A549 (cell line): Measurements from ENCODE around the gene CSNK1D. TPM values are rescaled to one million over a fixed set of nuclear protein-coding genes. Genes with fewer than 3 reads are reported as not detected.

Experiments used
- BCL3 ChIP-seq: fragments of >200 bp; sonication (Bioruptor Twin); formaldehyde crosslinking; IDR thresholded peaks from 3 replicates; pipeline ENCODE4 v1.6.1; 2016
- CBX8 ChIP-seq: fragments of 200-600 bp; sonication (generic); IDR thresholded peaks from 2 replicates; pipeline ENCODE4 v1.6.1; 2016
- CHD2 ChIP-seq: fragments of 150-350 bp; IDR thresholded peaks from 2 replicates; pipeline ENCODE4 v1.6.1; 2014; ENCODE audit warnings: low read length; ENCODE audit not compliant: partially characterized antibody
- CHD4 ChIP-seq: fragments of 200-600 bp; sonication (generic); IDR thresholded peaks from 2 replicates; pipeline ENCODE4 v1.6.1; 2016; ENCODE audit warnings: antibody characterized with exemption, mild to moderate bottlenecking, borderline replicate concordance
- EHMT2 ChIP-seq: fragments of 200-600 bp; sonication (generic); IDR thresholded peaks from 2 replicates; pipeline ENCODE4 v1.6.1; 2016; ENCODE audit warnings: antibody characterized with exemption, low read depth, mild to moderate bottlenecking, moderate library complexity
- EP300 ChIP-seq, 2 experiments: fragments of >200 bp; sonication (Bioruptor Twin); formaldehyde crosslinking; IDR thresholded peaks; 2 replicates in 1 of 2; 3 replicates in 1 of 2; pipeline ENCODE4 v1.6.1; 2016 to 2017
- ESRRA ChIP-seq: fragments of 150-350 bp; IDR thresholded peaks from 2 replicates; pipeline ENCODE4 v1.6.1; 2014; ENCODE audit warnings: mild to moderate bottlenecking, low read length, borderline replicate concordance
- FOSB ChIP-seq: fragments of 250-450 bp; sonication (Bioruptor Pico); IDR thresholded peaks from 2 replicates; pipeline ENCODE4 v1.5.0; 2020; ENCODE audit warnings: mild to moderate bottlenecking, moderate library complexity
- FOSL2 ChIP-seq, 2 experiments: fragments of 450-650 bp in 1 of 2; fragments of >200 bp in 1 of 2; sonication (Bioruptor Twin) in 1 of 2; formaldehyde crosslinking; IDR thresholded peaks; 2 replicates each; pipeline versions ENCODE4 v1.5.0 to v1.6.1; 2016 to 2020; ENCODE audit warnings: mild to moderate bottlenecking in 1 of 2, moderate library complexity in 1 of 2
- FOXS1 ChIP-seq: fragments of 250-450 bp; sonication (Bioruptor Pico); IDR thresholded peaks from 2 replicates; pipeline ENCODE4 v1.5.0; 2020; ENCODE audit warnings: mild to moderate bottlenecking, moderate library complexity
- GATA3 ChIP-seq: IDR thresholded peaks from 2 replicates; pipeline ENCODE4 v1.6.1; 2012; ENCODE audit warnings: borderline replicate concordance
- HDAC2 ChIP-seq: fragments of 200-600 bp; sonication (generic); IDR thresholded peaks from 2 replicates; pipeline ENCODE4 v1.6.1; 2016
- HOXA7 ChIP-seq: fragments of 250-450 bp; sonication (Bioruptor Pico); IDR thresholded peaks from 2 replicates; pipeline ENCODE4 v1.5.0; 2020; ENCODE audit warnings: mild to moderate bottlenecking, moderate library complexity
- KDM1A ChIP-seq: fragments of 200-600 bp; sonication (generic); IDR thresholded peaks from 2 replicates; pipeline ENCODE4 v1.6.1; 2016; ENCODE audit warnings: low read depth, mild to moderate bottlenecking
- KDM5A ChIP-seq: fragments of 200-600 bp; sonication (generic); IDR thresholded peaks from 2 replicates; pipeline ENCODE4 v1.6.1; 2016; ENCODE audit warnings: antibody characterized with exemption, mild to moderate bottlenecking
- MAFK ChIP-seq: fragments of 450-650 bp; IDR thresholded peaks from 2 replicates; pipeline ENCODE4 v1.6.1; 2014; ENCODE audit not compliant: partially characterized antibody
- MAX ChIP-seq: IDR thresholded peaks from 2 replicates; pipeline ENCODE4 v1.6.1; 2012
- MYC ChIP-seq: IDR thresholded peaks from 2 replicates; pipeline ENCODE4 v1.6.1; 2012; ENCODE audit warnings: mild to moderate bottlenecking, inconsistent platforms, low read length, improper control_type of control experiment, borderline replicate concordance
- NFE2L2 ChIP-seq: fragments of 150-350 bp; conservative IDR thresholded peaks from 2 replicates; pipeline ENCODE4 v1.6.1; 2014; ENCODE audit warnings: low read length
- NPAS2 ChIP-seq: fragments of 250-450 bp; sonication (Bioruptor Pico); IDR thresholded peaks from 2 replicates; pipeline ENCODE4 v1.8.0; 2022; ENCODE audit warnings: mild to moderate bottlenecking, moderate library complexity, borderline replicate concordance
- NR3C1 ChIP-seq: fragments of >200 bp; sonication (Bioruptor Twin); formaldehyde crosslinking; IDR thresholded peaks from 3 replicates; pipeline ENCODE4 v1.6.1; 2017
- PBX3 ChIP-seq: IDR thresholded peaks from 2 replicates; pipeline ENCODE4 v1.6.1; 2012
- PHF8 ChIP-seq: fragments of 200-600 bp; sonication (generic); IDR thresholded peaks from 2 replicates; pipeline ENCODE4 v1.6.1; 2016; ENCODE audit warnings: low read depth, mild to moderate bottlenecking, antibody characterized with exemption, moderate library complexity, borderline replicate concordance
- POLR2A ChIP-seq: IDR thresholded peaks from 2 replicates; pipeline ENCODE4 v1.6.1; 2012; ENCODE audit warnings: mild to moderate bottlenecking, low read length
- POLR2AphosphoS2 ChIP-seq: conservative IDR thresholded peaks from 2 replicates; pipeline ENCODE4 v1.6.1; 2012; ENCODE audit warnings: low read length, improper control_type of control experiment, inconsistent platforms
- RCOR1 ChIP-seq: fragments of 150-350 bp; IDR thresholded peaks from 2 replicates; pipeline ENCODE4 v1.6.1; 2014; ENCODE audit warnings: antibody characterized with exemption, low read length, low read depth
- RFX5 ChIP-seq: fragments of 450-650 bp; IDR thresholded peaks from 2 replicates; pipeline ENCODE4 v1.7.1; 2014; ENCODE audit warnings: antibody characterized with exemption, mild to moderate bottlenecking, moderate library complexity
- RNF2 ChIP-seq: fragments of 200-600 bp; sonication (generic); IDR thresholded peaks from 2 replicates; pipeline ENCODE4 v1.6.1; 2016; ENCODE audit warnings: low read depth, mild to moderate bottlenecking, antibody characterized with exemption, moderate library complexity, borderline replicate concordance
- SMC3 ChIP-seq: fragments of >200 bp; sonication (Bioruptor Twin); formaldehyde crosslinking; IDR thresholded peaks from 3 replicates; pipeline ENCODE4 v1.6.1; 2018; ENCODE audit warnings: inconsistent platforms
- TFCP2L1 ChIP-seq: fragments of 250-450 bp; sonication (Bioruptor Pico); IDR thresholded peaks from 2 replicates; pipeline ENCODE4 v1.5.0; 2021; ENCODE audit warnings: mild to moderate bottlenecking
- TP53 ChIP-seq: fragments of 250-450 bp; sonication (Bioruptor Pico); IDR thresholded peaks from 2 replicates; pipeline ENCODE4 v1.5.0; 2021; ENCODE audit warnings: mild to moderate bottlenecking, moderate library complexity
- USF2 ChIP-seq: fragments of 450-650 bp; IDR thresholded peaks from 2 replicates; pipeline ENCODE4 v1.6.1; 2014; ENCODE audit warnings: antibody characterized with exemption
- ZC3H11A ChIP-seq: fragments of 450-650 bp; IDR thresholded peaks from 2 replicates; pipeline ENCODE4 v1.6.1; 2014; ENCODE audit warnings: antibody characterized with exemption, mild to moderate bottlenecking
- polyA plus RNA-seq, 4 experiments: library from polyadenylated mRNA; depleted of rRNA in 3 of 4; stranded (reverse); fragments of >200 nt; fragmentation: RNase III in 1 of 4; extraction: RNeasy Plus Mini Kit Qiagen cat#74134 plus additional on column Dnase treatment in 1 of 4; gene quantifications; 2 replicates in 3 of 4; 3 replicates in 1 of 4; pipeline ENCODE4 v1.2.3, GENCODE V29; 2011 to 2017
- TF ChIP-seq, protein P1 (sequence below): fragments of 200-600 bp; sonication (generic); IDR thresholded peaks from 2 replicates; pipeline ENCODE4 v1.6.1; 2016; ENCODE audit warnings: antibody characterized with exemption, mild to moderate bottlenecking, moderate library complexity
- TF ChIP-seq, protein P2 (sequence below): fragments of 250-450 bp; sonication (Bioruptor Pico); IDR thresholded peaks from 2 replicates; pipeline ENCODE4 v1.5.0; 2020; ENCODE audit warnings: low read depth, mild to moderate bottlenecking, moderate library complexity
- TF ChIP-seq, protein P3 (sequence below): fragments of 150-350 bp; IDR thresholded peaks from 2 replicates; pipeline ENCODE4 v1.6.1; 2014; ENCODE audit warnings: low read depth, mild to moderate bottlenecking, low read length

CSNK1D gene
- polyA plus RNA-seq, 2 of the 4 experiments (the other 2 are of a cell fraction): 130 to 163 TPM

- TF ChIP-seq PBX3: no peak
- TF ChIP-seq TP53 (CRISPR knock-in tag): no peak
- no peak for TF ChIP-seq MAFK
- TF ChIP-seq POLR2A: no peak
- TF ChIP-seq EHMT2: no peak
- no peak for TF ChIP-seq RFX5
- TF ChIP-seq BCL3: no peak
- no peak for TF ChIP-seq CBX8
- no peak for TF ChIP-seq PHF8
- TF ChIP-seq FOSL2 (IDR thresholded peaks at IDR 0.05): peak; percentile 11; the same call in 1 of the 2 replicates
- peak; percentile 88 for TF ChIP-seq FOSL2 (CRISPR knock-in tag; IDR thresholded peaks at IDR 0.05)
- TF ChIP-seq KDM1A: no peak
- TF ChIP-seq FOXS1 (CRISPR knock-in tag): no peak
- no peak for TF ChIP-seq POLR2AphosphoS2
- peak; percentile 12; the same call in 1 of the 2 replicates for TF ChIP-seq NFE2L2
- TF ChIP-seq, protein P1, sequence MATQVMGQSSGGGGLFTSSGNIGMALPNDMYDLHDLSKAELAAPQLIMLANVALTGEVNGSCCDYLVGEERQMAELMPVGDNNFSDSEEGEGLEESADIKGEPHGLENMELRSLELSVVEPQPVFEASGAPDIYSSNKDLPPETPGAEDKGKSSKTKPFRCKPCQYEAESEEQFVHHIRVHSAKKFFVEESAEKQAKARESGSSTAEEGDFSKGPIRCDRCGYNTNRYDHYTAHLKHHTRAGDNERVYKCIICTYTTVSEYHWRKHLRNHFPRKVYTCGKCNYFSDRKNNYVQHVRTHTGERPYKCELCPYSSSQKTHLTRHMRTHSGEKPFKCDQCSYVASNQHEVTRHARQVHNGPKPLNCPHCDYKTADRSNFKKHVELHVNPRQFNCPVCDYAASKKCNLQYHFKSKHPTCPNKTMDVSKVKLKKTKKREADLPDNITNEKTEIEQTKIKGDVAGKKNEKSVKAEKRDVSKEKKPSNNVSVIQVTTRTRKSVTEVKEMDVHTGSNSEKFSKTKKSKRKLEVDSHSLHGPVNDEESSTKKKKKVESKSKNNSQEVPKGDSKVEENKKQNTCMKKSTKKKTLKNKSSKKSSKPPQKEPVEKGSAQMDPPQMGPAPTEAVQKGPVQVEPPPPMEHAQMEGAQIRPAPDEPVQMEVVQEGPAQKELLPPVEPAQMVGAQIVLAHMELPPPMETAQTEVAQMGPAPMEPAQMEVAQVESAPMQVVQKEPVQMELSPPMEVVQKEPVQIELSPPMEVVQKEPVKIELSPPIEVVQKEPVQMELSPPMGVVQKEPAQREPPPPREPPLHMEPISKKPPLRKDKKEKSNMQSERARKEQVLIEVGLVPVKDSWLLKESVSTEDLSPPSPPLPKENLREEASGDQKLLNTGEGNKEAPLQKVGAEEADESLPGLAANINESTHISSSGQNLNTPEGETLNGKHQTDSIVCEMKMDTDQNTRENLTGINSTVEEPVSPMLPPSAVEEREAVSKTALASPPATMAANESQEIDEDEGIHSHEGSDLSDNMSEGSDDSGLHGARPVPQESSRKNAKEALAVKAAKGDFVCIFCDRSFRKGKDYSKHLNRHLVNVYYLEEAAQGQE: no peak
- TF ChIP-seq, protein P2, sequence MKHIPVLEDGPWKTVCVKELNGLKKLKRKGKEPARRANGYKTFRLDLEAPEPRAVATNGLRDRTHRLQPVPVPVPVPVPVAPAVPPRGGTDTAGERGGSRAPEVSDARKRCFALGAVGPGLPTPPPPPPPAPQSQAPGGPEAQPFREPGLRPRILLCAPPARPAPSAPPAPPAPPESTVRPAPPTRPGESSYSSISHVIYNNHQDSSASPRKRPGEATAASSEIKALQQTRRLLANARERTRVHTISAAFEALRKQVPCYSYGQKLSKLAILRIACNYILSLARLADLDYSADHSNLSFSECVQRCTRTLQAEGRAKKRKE (CRISPR knock-in tag): no peak
- TF ChIP-seq NR3C1: no peak
- TF ChIP-seq RCOR1: no peak
- TF ChIP-seq TFCP2L1 (CRISPR knock-in tag): no peak
- no peak for TF ChIP-seq RNF2
- TF ChIP-seq NPAS2: no peak
- no peak; the same call in none of the 2 replicates for TF ChIP-seq GATA3
- no peak for TF ChIP-seq ESRRA
- TF ChIP-seq MAX: no peak; the same call in 1 of the 2 replicates
- TF ChIP-seq, protein P3, sequence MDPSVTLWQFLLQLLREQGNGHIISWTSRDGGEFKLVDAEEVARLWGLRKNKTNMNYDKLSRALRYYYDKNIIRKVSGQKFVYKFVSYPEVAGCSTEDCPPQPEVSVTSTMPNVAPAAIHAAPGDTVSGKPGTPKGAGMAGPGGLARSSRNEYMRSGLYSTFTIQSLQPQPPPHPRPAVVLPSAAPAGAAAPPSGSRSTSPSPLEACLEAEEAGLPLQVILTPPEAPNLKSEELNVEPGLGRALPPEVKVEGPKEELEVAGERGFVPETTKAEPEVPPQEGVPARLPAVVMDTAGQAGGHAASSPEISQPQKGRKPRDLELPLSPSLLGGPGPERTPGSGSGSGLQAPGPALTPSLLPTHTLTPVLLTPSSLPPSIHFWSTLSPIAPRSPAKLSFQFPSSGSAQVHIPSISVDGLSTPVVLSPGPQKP: no peak
- no peak for TF ChIP-seq CHD2
- TF ChIP-seq MYC: no peak; the same call in 1 of the 2 replicates
- peak; percentile 36; the same call in 1 of the 2 replicates for TF ChIP-seq USF2
- TF ChIP-seq ZC3H11A: no peak
- 0 out of 5 replicates have a peak, but pooled peaks of 1 of the 2 experiments have one; percentile 7 for TF ChIP-seq EP300 (IDR thresholded peaks at IDR 0.05)
- 0 out of 2 replicates have a peak, but pooled peaks have one; percentile 33 for TF ChIP-seq HOXA7 (CRISPR knock-in tag)
- TF ChIP-seq KDM5A: no peak
- TF ChIP-seq SMC3: no peak
- TF ChIP-seq CHD4: no peak
- 0 out of 2 replicates have a peak, but pooled peaks have one; percentile 23 for TF ChIP-seq FOSB
- TF ChIP-seq HDAC2: no peak
These were observed 23.8 kb upstream of the CSNK1D start (continued) for GRCh38 chr17:82297280-82297713.
